ENCODE measurements around the gene CWF19L2.
"Not testable (repeated sequence)": the region's sequence is repeated elsewhere in the genome, so short reads cannot be mapped to it uniquely, and the experiment has no call there.

Gene CWF19L2

GRCh38 chr11:107457558-107458271 lies at the start of gene CWF19L2:
Gene CWF19L2 (minus strand): TSS chr11:107457825. CDS start chr11:107457816, 9 bp downstream.
- no peak for DNase-seq

- DNase-seq, result no peak
Observed at GRCh38 chr11:107505647-107506225, 48.1 kb upstream of the CWF19L2 start.

DNA sequence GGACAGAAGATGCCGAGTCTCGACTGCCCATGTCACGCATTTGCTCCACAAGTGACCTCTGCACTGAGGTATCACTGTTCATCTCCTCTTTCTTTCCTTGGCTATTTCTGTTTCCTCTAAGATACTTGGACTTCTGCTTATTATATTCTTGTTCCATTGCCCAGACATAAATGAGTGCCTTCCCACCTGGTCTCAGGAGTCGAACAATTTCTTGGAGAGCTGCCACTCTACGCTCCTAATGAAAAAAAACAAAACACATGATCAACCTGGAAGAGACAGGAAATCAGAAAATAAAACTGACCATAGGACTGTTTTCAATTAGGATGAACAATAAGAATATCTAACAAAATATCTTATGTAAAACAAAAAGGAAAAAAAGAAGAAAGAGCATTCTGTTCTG lies 47.4 kb upstream of the CWF19L2 start:
- no peak for DNase-seq

DNA sequence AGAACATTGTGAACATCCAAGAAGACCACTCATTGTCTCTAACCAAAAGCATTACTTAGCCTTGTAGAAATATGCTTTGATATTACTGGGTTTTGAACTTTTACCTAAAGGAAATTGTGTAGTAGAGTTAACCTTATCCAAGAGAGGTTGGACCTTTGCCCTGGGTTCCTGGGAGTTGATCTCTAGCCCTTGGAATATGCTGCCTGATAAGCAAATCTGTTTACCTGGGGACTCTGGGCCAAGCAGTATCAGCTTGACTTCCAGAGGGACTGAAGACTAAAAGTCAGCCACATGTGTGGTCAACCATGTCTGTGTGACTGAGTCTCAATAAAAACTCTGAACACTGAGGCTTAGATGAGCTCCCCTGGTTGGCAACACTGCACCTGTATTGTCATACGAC lies 44.1 kb upstream of the CWF19L2 start:
- DNase-seq, result no peak

- DNase-seq, result not testable (repeated sequence)
Observed at GRCh38 chr11:107497371-107497770, 39.7 kb upstream of the CWF19L2 start.

- DNase-seq, result no peak
Observed at GRCh38 chr11:107496011-107496410, 38.4 kb upstream of the CWF19L2 start.

DNA sequence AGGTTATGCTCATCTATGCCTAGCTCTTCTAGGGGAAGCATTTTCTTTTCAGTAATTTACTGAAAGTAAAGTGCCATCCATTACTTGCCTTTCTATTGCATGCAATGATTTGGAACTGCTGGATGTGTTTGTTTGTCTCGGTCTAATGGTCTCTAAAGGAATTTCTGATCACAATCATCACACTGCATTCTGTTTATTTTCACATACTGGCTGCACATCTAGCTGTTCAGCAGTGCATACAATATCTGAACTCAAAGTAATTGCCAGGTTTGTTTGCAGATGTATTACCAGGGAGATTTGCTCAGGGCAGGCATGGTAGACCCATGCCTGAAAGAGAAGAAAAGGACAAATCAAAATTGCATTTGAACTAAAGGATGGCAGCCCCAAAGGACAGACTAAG lies 36.4 kb upstream of the CWF19L2 start:
- no peak for DNase-seq

GRCh38 chr11:107493117-107493516 lies 35.5 kb upstream of the CWF19L2 start:
- DNase-seq, result no peak

DNA sequence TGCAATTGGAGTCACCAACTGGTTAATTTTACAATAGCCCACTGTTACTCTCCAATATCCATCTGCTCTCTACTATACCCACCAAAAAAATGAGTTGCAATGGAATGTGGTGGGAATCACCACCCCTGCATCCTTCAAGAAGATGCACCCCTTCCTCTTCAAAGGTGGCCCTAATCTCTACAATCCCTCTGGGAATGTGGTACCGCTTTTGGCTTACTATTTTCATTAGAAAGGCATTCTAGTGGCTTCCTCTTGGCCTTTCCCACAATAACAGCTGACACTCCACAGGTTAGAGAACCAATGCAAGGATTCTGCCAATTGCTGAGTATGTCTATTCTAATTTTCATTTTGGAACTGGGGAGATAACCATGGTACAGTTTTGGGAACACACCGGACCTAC lies 33.2 kb upstream of the CWF19L2 start:
- no peak for DNase-seq

DNA sequence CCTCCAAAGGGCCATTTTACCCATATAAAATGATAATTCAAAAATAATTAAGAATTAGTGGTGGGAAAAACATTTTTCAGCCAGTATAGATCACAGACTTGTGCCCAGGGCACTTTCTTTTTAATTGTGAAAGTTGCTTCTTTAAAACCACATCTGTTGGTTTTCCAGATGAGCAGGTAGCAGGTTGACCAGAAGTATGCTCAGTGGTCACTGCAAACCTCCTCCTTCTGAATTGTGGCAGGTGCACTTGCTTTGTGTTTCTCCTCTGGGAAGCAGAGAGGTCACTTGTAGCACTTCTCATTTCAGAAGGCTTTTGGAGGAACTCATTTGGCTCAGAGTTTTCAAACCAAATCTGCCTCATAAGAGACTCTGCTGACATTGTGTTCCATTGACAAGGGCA lies 24.6 kb upstream of the CWF19L2 start:
- DNase-seq, result no peak

DNA sequence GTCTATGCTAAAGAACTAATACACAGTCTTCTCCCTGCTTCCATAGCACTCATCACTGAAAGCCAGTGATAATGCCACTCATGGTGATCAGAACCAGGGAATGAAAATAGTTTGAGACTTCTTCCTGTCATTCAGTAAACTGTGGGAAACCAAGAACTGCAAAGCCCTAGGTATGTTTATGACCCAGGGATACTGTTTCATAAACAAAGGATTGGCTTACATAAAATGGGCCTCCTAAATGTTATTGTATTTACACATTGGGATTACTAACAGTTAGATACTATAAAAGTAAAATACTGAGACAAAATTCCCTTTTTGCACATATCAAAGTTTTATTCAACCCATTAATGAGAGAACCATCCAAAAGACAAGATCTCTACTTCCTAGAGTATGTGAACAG lies 21.3 kb upstream of the CWF19L2 start:
- no peak for DNase-seq

DNA sequence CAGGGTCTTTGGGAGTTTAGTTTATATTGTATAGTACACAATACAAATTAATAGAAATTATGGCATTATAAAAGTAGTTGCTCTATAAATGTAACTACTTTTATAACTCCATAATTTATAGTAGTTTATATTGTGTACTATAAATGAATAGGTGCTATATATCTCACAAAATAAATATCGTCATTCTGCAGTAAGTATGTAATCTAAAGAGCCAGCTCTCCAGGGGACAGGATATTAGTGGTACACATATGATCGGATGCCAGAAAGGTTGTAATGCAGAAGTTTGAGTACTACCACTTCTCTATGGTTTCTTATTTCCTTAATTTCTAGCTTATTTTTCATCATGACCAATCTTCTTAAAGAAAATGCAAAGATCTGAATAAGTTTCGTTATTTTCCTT lies 20.2 kb upstream of the CWF19L2 start:
- no peak for DNase-seq

GRCh38 chr11:107473792-107474191 lies 16.2 kb upstream of the CWF19L2 start:
- DNase-seq, result no peak

GRCh38 chr11:107472966-107473365 lies 15.3 kb upstream of the CWF19L2 start:
- no peak for DNase-seq

GRCh38 chr11:107468596-107468995 lies 11.0 kb upstream of the CWF19L2 start:
- no peak for DNase-seq

DNA sequence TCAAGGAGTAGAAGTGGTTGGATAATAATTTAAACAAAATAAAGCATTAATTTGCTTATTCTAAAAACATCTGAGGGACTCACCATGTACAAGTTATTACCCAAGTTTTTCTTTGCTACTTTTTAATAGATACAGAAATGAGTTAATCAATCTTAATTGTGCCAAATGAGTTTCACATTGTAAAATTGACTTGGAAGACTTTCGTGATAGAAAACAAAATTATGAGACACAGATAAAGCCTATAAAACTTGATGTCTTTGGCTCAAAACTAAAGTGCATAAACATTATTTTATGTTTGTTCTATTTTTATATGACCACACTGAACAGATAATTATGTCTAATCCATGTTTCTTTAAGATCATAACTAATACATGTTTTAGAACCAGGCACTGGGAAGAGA lies 10.1 kb upstream of the CWF19L2 start:
- no peak for DNase-seq

GRCh38 chr11:107466275-107466866 lies 8.7 kb upstream of the CWF19L2 start:
- not testable (repeated sequence) for DNase-seq

DNA sequence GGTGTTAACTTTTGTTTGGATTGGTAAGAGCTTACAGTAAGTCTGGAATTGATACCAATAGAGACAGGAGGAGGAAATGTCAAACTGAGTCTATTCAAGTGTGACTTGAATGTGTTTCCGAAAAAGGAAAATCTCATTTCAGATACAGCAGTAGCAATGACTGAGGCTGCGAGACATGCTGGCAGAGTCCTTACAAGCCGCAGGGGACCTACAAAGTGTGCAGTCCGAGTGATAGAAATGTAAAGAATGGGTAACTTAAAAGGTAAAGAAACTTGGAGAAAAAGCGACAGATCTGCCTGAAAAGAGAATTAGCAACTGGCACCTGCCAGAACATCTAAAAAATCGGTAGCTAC lies 444 bp downstream of the CWF19L2 start:
- DNase-seq, result no peak

- DNase-seq, result no peak
Observed at GRCh38 chr11:107453594-107454286, 3.9 kb downstream of the CWF19L2 start.

GRCh38 chr11:107446822-107447431 lies 10.7 kb downstream of the CWF19L2 start:
- DNase-seq, result no peak

DNA sequence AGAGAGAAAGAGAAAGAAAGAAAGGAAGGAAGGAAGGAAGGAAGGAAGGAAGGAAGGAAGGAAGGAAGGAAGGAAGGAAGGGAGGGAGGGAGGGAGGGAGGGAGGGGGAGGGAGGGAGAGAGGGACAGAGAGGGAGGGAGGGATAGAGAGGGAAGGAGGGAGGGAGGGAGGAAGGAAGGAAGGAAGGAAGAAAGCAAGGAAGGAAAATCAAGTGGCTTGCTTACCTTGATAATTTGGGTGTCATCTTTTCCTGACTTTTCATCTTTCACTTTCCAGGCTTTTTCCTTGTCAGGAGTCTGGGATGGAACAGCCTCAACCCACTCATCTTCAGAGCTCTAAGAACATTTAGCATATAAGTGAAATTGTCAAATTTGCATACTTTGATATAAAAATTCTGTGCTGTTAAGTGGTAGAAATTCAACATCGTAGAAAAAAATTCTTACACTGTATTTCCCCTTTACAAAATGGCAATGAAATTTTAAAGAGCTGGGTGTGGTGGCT lies 14.9 kb downstream of the CWF19L2 start:
- no peak for DNase-seq

GRCh38 chr11:107439586-107440167 lies 17.9 kb downstream of the CWF19L2 start:
- DNase-seq, result no peak

- DNase-seq, result no peak
Observed at GRCh38 chr11:107438148-107438547, 19.5 kb downstream of the CWF19L2 start.
